GM18951 (cell line): ENCODE data around the gene IFNAR1.
"Not testable (repeated sequence)": the region's sequence is repeated elsewhere in the genome, so short reads cannot be mapped to it uniquely, and the experiment has no call there.

Experiments used
- POLR2A ChIP-seq: IDR thresholded peaks from 4 replicates; pipeline ENCODE4 v1.6.1; 2011; ENCODE audit warnings: mild to moderate bottlenecking; ENCODE audit not compliant: insufficient read length, insufficient read depth; ENCODE audit errors: extremely low read depth
- in situ Hi-C: fragments of 300-500 bp; cut with MboI; formaldehyde crosslinking; loops from one replicate; pipeline ENCODE4 v1.12.0; 2022; ENCODE audit warnings: low sequenced_read_pairs, mixed read lengths, inconsistent platforms; ENCODE audit not compliant: unreplicated experiment

Gene IFNAR1

GRCh38 chr21:33315946-33316710, 8.6 kb upstream of the IFNAR1 start:
- in situ Hi-C loops, result no loop called here
- TF ChIP-seq POLR2A, result no peak

GRCh38 chr21:33317145-33317544, 7.6 kb upstream of the IFNAR1 start:
- in situ Hi-C loops, result no loop called here
- no peak for TF ChIP-seq POLR2A

GRCh38 chr21:33317786-33318486, 6.8 kb upstream of the IFNAR1 start:
- no peak for TF ChIP-seq POLR2A
- in situ Hi-C loops, result no loop called here

- in situ Hi-C loops, result not testable (repeated sequence)
Observed at GRCh38 chr21:33321005-33321404, 3.8 kb upstream of the IFNAR1 start.

- in situ Hi-C loops, result not testable (repeated sequence)
Observed at GRCh38 chr21:33323610-33324009, 1.2 kb upstream of the IFNAR1 start.

GRCh38 chr21:33325222-33326067, 675 bp downstream of the IFNAR1 start:
- in situ Hi-C loops, result no loop called here
- no peak for TF ChIP-seq POLR2A

- in situ Hi-C loops, result no loop called here
- TF ChIP-seq POLR2A, result no peak
Observed at GRCh38 chr21:33327326-33327725, 2.6 kb downstream of the IFNAR1 start.

- no peak for TF ChIP-seq POLR2A
- in situ Hi-C loops, result no loop called here
Observed at GRCh38 chr21:33327792-33328433, 3.1 kb downstream of the IFNAR1 start.

GRCh38 chr21:33330726-33331125, 6.0 kb downstream of the IFNAR1 start:
- TF ChIP-seq POLR2A, result no peak
- in situ Hi-C loops, result no loop called here

GRCh38 chr21:33332143-33332542, 7.4 kb downstream of the IFNAR1 start:
- in situ Hi-C loops, result no loop called here
- no peak for TF ChIP-seq POLR2A

GRCh38 chr21:33334191-33334590, 9.4 kb downstream of the IFNAR1 start:
- no peak for TF ChIP-seq POLR2A
- in situ Hi-C loops, result no loop called here

GRCh38 chr21:33334824-33335223, 10.1 kb downstream of the IFNAR1 start:
- in situ Hi-C loops, result no loop called here
- TF ChIP-seq POLR2A, result no peak

- TF ChIP-seq POLR2A, result no peak
- in situ Hi-C loops, result no loop called here
Observed at GRCh38 chr21:33339135-33339534, 14.4 kb downstream of the IFNAR1 start.
